GM13976 (cell line): Measurements from ENCODE around the gene CD14.
A peak's percentile ranks its signal among the peaks of the same experiment; 100 is the strongest.

Source experiments
- DNase-seq: peaks from one replicate; pipeline ENCODE4 v3.0.0; 2012; ENCODE audit warnings: low spot score
- CTCF ChIP-seq: IDR thresholded peaks from 2 replicates; pipeline ENCODE4 v1.5.1; 2012; ENCODE audit warnings: borderline replicate concordance, mild to moderate bottlenecking; ENCODE audit not compliant: insufficient read depth; ENCODE audit errors: extremely low read depth, missing control alignments, control extremely low read depth
- in situ Hi-C: fragments of 300-500 bp; cut with MboI; formaldehyde crosslinking; loops from one replicate; pipeline ENCODE4 v1.12.0; 2022; ENCODE audit warnings: low sequenced_read_pairs, mixed read lengths, inconsistent platforms; ENCODE audit not compliant: unreplicated experiment

CD14 gene

GRCh38 chr5:140635291-140636257, 2.6 kb upstream of the CD14 start:
- no peak for DNase-seq
- no peak for TF ChIP-seq CTCF
- in situ Hi-C loops: no loop called here

- no peak for TF ChIP-seq CTCF
- no peak for DNase-seq
- in situ Hi-C loops: loop anchor here (5.0 kb wide), 1 partner anchor 267 kb away; no protein-coding TSS in a partner anchor
Measured at GRCh38 chr5:140634103-140634502, 1.1 kb upstream of the CD14 start.

- TF ChIP-seq CTCF: no peak
- in situ Hi-C loops: loop anchor here (5.0 kb wide), 1 partner anchor 266 kb away; no protein-coding TSS in a partner anchor
Measured at GRCh38 chr5:140633501-140633900, 526 bp upstream of the CD14 start.

GRCh38 chr5:140632366-140633020, 482 bp downstream of the CD14 start:
- peak; percentile 68 for DNase-seq
- TF ChIP-seq CTCF: no peak
- in situ Hi-C loops: loop anchor here (5.0 kb wide), 1 partner anchor 265 kb away; no protein-coding TSS in a partner anchor

More at GRCh38 chr5:140633501-140633900, 526 bp upstream of the CD14 start:
- no peak for DNase-seq

GRCh38 chr5:140631831-140632365, 1.1 kb downstream of the CD14 start:
- in situ Hi-C loops: loop anchor here (5.0 kb wide), 1 partner anchor 265 kb away; no protein-coding TSS in a partner anchor
- TF ChIP-seq CTCF: no peak

GRCh38 chr5:140631036-140631417, 1.9 kb downstream of the CD14 start:
- no peak for DNase-seq
- in situ Hi-C loops: loop anchor here (5.0 kb wide), 1 partner anchor 264 kb away; no protein-coding TSS in a partner anchor
- no peak for TF ChIP-seq CTCF

More at GRCh38 chr5:140631831-140632365, 1.1 kb downstream of the CD14 start:
- DNase-seq: peak; percentile 48
